ENCODE data around the gene FABP7.

FABP7 gene

DNA sequence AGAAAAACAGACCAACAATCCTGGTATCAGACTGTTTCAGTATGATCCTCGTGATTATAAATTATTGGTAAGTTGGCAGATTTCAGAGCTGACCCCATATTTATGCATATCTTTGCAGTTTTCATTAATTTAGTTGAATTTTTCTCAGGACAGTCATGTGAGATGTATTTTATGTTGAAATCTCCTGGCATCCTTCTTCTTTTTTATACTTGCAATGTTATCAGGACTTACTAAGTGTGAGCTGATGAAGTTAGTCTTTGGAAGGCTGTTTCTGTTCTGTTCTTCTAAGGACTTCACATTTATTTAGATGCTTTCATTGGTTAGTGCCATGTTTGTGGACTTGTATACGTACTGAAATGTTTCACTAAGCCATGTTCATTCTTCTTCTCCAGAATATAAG is 26.8 kb downstream of the FABP7 start:
- no peak overlapping the region for H3K4me3 ChIP-seq (IDR thresholded peaks at IDR 0.05; ENCODE audit: insufficient read depth, low read depth, low read length)
- H3K4me1 ChIP-seq (ENCODE audit: low read depth, poor library complexity, severe bottlenecking): no peaks in the 10 kb centered on the region
- H3K27ac ChIP-seq: no peak overlapping the region
- TF ChIP-seq, protein P1, sequence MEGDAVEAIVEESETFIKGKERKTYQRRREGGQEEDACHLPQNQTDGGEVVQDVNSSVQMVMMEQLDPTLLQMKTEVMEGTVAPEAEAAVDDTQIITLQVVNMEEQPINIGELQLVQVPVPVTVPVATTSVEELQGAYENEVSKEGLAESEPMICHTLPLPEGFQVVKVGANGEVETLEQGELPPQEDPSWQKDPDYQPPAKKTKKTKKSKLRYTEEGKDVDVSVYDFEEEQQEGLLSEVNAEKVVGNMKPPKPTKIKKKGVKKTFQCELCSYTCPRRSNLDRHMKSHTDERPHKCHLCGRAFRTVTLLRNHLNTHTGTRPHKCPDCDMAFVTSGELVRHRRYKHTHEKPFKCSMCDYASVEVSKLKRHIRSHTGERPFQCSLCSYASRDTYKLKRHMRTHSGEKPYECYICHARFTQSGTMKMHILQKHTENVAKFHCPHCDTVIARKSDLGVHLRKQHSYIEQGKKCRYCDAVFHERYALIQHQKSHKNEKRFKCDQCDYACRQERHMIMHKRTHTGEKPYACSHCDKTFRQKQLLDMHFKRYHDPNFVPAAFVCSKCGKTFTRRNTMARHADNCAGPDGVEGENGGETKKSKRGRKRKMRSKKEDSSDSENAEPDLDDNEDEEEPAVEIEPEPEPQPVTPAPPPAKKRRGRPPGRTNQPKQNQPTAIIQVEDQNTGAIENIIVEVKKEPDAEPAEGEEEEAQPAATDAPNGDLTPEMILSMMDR (conservative IDR thresholded peaks at IDR 0.05; ENCODE audit: low read depth, low read length): no peak
- no peak overlapping the region for H3K4me2 ChIP-seq
- no peaks in the 10 kb centered on the region for H3K27me3 ChIP-seq (ENCODE audit: insufficient read depth, low read depth)
- no peaks in the 10 kb centered on the region for H3K79me2 ChIP-seq (ENCODE audit: insufficient read depth, low read depth)
- no peaks in the 10 kb centered on the region for H4K20me1 ChIP-seq (ENCODE audit: insufficient read depth)
- H3K9ac ChIP-seq: no peak overlapping the region
- no peaks in the 10 kb centered on the region for H3K36me3 ChIP-seq (ENCODE audit: insufficient read depth)
- H2AFZ ChIP-seq (ENCODE audit: low read depth): no peak overlapping the region

DNA sequence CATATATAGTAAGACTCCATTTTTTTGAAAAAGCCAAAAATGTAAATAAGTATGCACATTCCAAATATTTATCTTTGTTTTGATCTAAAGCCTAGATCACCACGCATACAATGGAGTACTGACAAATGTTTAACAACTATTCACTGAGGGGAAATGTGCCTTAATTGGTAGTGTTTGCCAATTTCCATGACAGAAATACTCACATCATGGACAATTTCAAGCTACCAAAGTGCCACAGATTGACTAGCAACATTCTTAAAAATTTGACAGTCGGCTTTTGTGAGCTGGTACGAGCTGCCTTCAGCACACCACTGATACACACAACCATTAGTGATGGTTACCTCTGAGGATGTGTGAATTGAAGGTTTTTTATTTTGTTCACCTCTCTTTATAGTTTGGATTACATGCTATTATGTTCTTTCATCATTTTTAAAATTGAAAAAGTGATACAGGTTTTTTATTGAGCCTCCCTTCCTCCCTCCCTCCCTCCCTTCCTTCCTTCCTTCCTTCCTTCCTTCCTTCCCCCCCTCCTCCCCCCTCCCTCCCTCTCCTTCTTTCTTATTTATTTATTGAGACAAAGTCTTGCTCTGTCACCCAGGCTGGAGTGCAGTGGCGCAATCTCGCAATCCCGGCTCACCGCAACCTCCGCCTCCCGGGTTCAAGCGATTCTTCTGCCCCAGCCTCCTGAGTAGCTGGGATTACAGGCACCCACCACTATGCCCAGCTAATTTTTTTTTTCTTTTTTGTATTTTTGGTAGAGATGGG is 28.8 kb downstream of the FABP7 start:
- H3K9ac ChIP-seq: no peak overlapping the region
- TF ChIP-seq, protein P1 (conservative IDR thresholded peaks at IDR 0.05; ENCODE audit: low read depth, low read length): no peak

DNA sequence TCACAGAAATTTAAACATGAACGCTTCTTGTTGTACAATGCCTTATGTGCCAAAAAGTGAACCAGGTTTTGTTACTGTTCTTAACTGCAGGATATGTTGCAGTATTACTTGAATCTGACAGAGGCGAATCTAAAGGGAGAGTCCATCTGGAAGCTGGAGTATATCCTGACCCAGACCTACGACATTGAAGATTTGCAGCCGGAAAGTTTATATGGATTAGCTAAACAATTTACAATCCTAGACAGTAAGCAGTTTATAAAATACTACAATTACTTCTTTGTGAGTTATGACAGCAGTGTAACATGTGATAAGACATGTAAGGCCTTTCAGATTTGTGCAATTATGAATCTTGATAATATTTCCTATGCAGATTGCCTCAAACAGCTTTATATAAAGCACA is 29.5 kb downstream of the FABP7 start:
- TF ChIP-seq, protein P1 (conservative IDR thresholded peaks at IDR 0.05; ENCODE audit: low read depth, low read length): no peak
- Histone ChIP-seq H4K20me1 (ENCODE audit: insufficient read depth) (no peaks in the 10 kb centered on the region), H3K4me3 (IDR thresholded peaks at IDR 0.05; ENCODE audit: insufficient read depth, low read depth, low read length) (no peak overlapping the region), H3K36me3 (ENCODE audit: insufficient read depth) (no peaks in the 10 kb centered on the region), H3K9ac (no peak overlapping the region), H3K27ac (no peak overlapping the region), H3K79me2 (ENCODE audit: insufficient read depth, low read depth) (no peaks in the 10 kb centered on the region), H3K4me2 (no peak overlapping the region), H3K4me1 (ENCODE audit: low read depth, poor library complexity, severe bottlenecking) (no peaks in the 10 kb centered on the region), H2AFZ (ENCODE audit: low read depth) (no peak overlapping the region), H3K27me3 (ENCODE audit: insufficient read depth, low read depth) (no peaks in the 10 kb centered on the region)

More for the DNA sequence above, 28.8 kb downstream of the FABP7 start:
- Histone ChIP-seq H3K27ac (no peak overlapping the region), H3K4me2 (no peak overlapping the region), H3K27me3 (ENCODE audit: insufficient read depth, low read depth) (no peaks in the 10 kb centered on the region), H3K79me2 (ENCODE audit: insufficient read depth, low read depth) (no peaks in the 10 kb centered on the region), H3K4me1 (ENCODE audit: low read depth, poor library complexity, severe bottlenecking) (no peaks in the 10 kb centered on the region), H4K20me1 (ENCODE audit: insufficient read depth) (no peaks in the 10 kb centered on the region), H3K4me3 (IDR thresholded peaks at IDR 0.05; ENCODE audit: insufficient read depth, low read depth, low read length) (no peak overlapping the region), H3K36me3 (ENCODE audit: insufficient read depth) (no peaks in the 10 kb centered on the region), H2AFZ (ENCODE audit: low read depth) (no peak overlapping the region)

DNA sequence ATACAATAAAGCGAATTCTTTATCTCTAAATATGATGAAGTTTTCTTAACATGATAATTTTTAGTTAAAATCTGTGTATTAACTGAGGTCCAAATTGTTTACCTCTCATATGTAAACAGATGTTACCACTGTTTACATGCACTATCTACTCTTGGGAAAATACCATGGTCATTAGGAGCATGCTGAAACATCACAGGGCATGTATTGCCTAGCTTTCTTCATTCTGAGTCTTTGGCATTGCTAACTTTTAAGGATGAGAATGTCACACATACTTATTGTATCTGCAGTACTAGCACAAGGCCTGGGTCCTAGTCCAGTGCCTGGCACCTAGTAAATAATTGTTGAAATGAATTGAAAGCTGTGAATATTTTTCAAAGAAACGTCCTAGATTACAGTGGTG is 30.2 kb downstream of the FABP7 start:
- TF ChIP-seq, protein P1 (conservative IDR thresholded peaks at IDR 0.05; ENCODE audit: low read depth, low read length): no peak

More for the DNA sequence above, 30.2 kb downstream of the FABP7 start:
- Histone ChIP-seq H3K4me2 (no peak overlapping the region), H3K27me3 (ENCODE audit: insufficient read depth, low read depth) (no peaks in the 10 kb centered on the region), H3K36me3 (ENCODE audit: insufficient read depth) (no peaks in the 10 kb centered on the region), H3K27ac (no peak overlapping the region), H4K20me1 (ENCODE audit: insufficient read depth) (no peaks in the 10 kb centered on the region), H3K9ac (no peak overlapping the region), H3K4me3 (IDR thresholded peaks at IDR 0.05; ENCODE audit: insufficient read depth, low read depth, low read length) (no peak overlapping the region), H3K79me2 (ENCODE audit: insufficient read depth, low read depth) (no peaks in the 10 kb centered on the region), H3K4me1 (ENCODE audit: low read depth, poor library complexity, severe bottlenecking) (no peaks in the 10 kb centered on the region), H2AFZ (ENCODE audit: low read depth) (no peak overlapping the region)

Measured in KMS-11 (cell line).